GM12872 (cell line): ENCODE results near the gene CD40LG.

Experiments used
- CTCF ChIP-seq: IDR thresholded peaks from 3 replicates; pipeline ENCODE4 v1.5.1; 2011; ENCODE audit warnings: low read depth, mild to moderate bottlenecking, low read length, moderate library complexity; ENCODE audit not compliant: insufficient read depth

CD40LG gene

GRCh38 chrX:136684120-136684519 lies 36.2 kb downstream of the CD40LG start:
- no peak for TF ChIP-seq CTCF

GRCh38 chrX:136687457-136687856 lies 39.5 kb downstream of the CD40LG start:
- TF ChIP-seq CTCF, result no peak

- TF ChIP-seq CTCF, result no peak
Observed at GRCh38 chrX:136689436-136689835, 41.5 kb downstream of the CD40LG start.

- no peak for TF ChIP-seq CTCF
Observed at GRCh38 chrX:136691028-136691809, 43.3 kb downstream of the CD40LG start.

- TF ChIP-seq CTCF, result no peak
Observed at GRCh38 chrX:136692271-136692670, 44.3 kb downstream of the CD40LG start.

- peak; percentile 64 for TF ChIP-seq CTCF
Observed at GRCh38 chrX:136694431-136695087, 46.6 kb downstream of the CD40LG start.

- TF ChIP-seq CTCF, result no peak
Observed at GRCh38 chrX:136697156-136697555, 49.2 kb downstream of the CD40LG start.
